BE2C (cell line): Measurements from ENCODE around the gene PDE6B. TPM values are rescaled to one million over a fixed set of nuclear protein-coding genes. Genes with fewer than 3 reads are reported as not detected.
A peak's percentile ranks its signal among the peaks of the same experiment; 100 is the strongest.

Experiments
- DNase-seq: peaks from one replicate; pipeline ENCODE4 v3.0.0-alpha.2; 2020
- H3K27me3 ChIP-seq: fragments of 250-450 bp; sonication (Bioruptor Pico); 2 replicates; pipeline ENCODE4 v1.5.1; 2020; ENCODE audit warnings: mild to moderate bottlenecking
- H3K36me3 ChIP-seq: fragments of 250-450 bp; sonication (Bioruptor Pico); 2 replicates; pipeline ENCODE4 v1.5.1; 2020; ENCODE audit warnings: mild to moderate bottlenecking
- H3K4me1 ChIP-seq: fragments of 250-450 bp; sonication (Bioruptor Pico); 2 replicates; pipeline ENCODE4 v1.5.1; 2020
- H3K4me3 ChIP-seq: 2 replicates; pipeline ENCODE4 v1.5.1; 2011; ENCODE audit warnings: low read depth, low read length
- H3K9me3 ChIP-seq: fragments of 250-450 bp; sonication (Bioruptor Pico); 2 replicates; pipeline ENCODE4 v1.5.1; 2020
- polyA plus RNA-seq: library from polyadenylated mRNA; unstranded; fragments of >200 nt; gene quantifications from one replicate; pipeline ENCODE4 v1.2.1, GENCODE V29; 2012; ENCODE audit warnings: low read depth, missing spikeins; ENCODE audit not compliant: insufficient read length, insufficient read depth
- TF ChIP-seq, protein P1 (sequence below): IDR thresholded peaks from 2 replicates; pipeline ENCODE4 v1.5.1; 2012; ENCODE audit warnings: mild to moderate bottlenecking, low read depth, low read length

Gene PDE6B
- 4.8 TPM for polyA plus RNA-seq

GRCh38 chr4:624705-625590 lies at the start of gene PDE6B:
TSS of gene PDE6B (plus strand) at chr4:625573. CDS start at chr4:625627, 54 bp downstream.
- Histone ChIP-seq H3K36me3 (no peaks in the 10 kb centered on the region), H3K4me3 (no peak within 1 kb of the TSS), H3K27me3 (no peaks in the 10 kb centered on the region), H3K9me3 (peaks cover 7% of the 10 kb centered on the region), H3K4me1 (no peaks in the 10 kb centered on the region)
- DNase-seq = peak; percentile 42
- TF ChIP-seq, protein P1, sequence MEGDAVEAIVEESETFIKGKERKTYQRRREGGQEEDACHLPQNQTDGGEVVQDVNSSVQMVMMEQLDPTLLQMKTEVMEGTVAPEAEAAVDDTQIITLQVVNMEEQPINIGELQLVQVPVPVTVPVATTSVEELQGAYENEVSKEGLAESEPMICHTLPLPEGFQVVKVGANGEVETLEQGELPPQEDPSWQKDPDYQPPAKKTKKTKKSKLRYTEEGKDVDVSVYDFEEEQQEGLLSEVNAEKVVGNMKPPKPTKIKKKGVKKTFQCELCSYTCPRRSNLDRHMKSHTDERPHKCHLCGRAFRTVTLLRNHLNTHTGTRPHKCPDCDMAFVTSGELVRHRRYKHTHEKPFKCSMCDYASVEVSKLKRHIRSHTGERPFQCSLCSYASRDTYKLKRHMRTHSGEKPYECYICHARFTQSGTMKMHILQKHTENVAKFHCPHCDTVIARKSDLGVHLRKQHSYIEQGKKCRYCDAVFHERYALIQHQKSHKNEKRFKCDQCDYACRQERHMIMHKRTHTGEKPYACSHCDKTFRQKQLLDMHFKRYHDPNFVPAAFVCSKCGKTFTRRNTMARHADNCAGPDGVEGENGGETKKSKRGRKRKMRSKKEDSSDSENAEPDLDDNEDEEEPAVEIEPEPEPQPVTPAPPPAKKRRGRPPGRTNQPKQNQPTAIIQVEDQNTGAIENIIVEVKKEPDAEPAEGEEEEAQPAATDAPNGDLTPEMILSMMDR = no peak

GRCh38 chr4:576245-576821 lies 49.0 kb upstream of the PDE6B start, which contains the start of gene TMEM271:
TSS of gene TMEM271 (minus strand) at chr4:576295. CDS start at chr4:576062, 233 bp downstream.
- no peak for DNase-seq
- TF ChIP-seq, protein P1 = no peak
- Histone ChIP-seq H3K9me3 (0 out of 2 replicates have a peak, but pooled peaks cover under 1% of the 10 kb centered on the region), H3K36me3 (no peaks in the 10 kb centered on the region), H3K4me3 (no peak within 1 kb of the TSS), H3K27me3 (peaks cover 23% of the 10 kb centered on the region), H3K4me1 (no peaks in the 10 kb centered on the region)

DNA sequence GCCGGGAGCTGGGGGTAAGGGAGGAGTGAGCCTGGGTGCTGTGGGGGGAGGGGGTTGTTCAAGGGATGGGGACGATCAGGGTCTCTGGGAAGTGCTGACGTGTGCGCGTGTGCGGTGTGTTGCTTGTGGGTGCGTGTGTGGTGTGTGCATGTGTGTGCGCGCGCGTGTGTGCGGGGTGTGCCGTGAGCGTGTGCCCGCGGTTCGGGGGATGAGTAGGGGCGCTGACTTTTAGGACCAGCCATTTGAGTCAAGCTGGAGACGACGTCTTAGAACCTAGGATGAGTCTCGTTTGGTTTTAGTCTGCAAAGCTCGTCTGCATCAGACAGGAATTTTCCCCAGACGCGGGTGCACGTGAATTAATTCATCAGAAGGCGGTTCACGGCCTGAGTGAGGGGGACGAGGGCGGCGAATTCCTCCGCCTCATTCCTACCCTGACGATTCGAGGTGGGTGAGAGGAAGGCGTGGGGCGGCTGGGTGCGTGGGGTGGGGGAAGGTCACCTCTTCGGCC lies 48.3 kb upstream of the PDE6B start:
- H3K4me1 ChIP-seq = no peaks in the 10 kb centered on the region
- H3K4me3 ChIP-seq = no peak overlapping the region
- peaks cover 23% of the 10 kb centered on the region for H3K27me3 ChIP-seq
- TF ChIP-seq, protein P1 = no peak
- DNase-seq = no peak
- peaks cover 3% of the 10 kb centered on the region; the same call in 1 of the 2 replicates for H3K9me3 ChIP-seq
- no peaks in the 10 kb centered on the region for H3K36me3 ChIP-seq

- H3K4me3 ChIP-seq = no peak overlapping the region
- no peak for DNase-seq
Observed at GRCh38 chr4:577499-578450, 47.6 kb upstream of the PDE6B start.

More at GRCh38 chr4:577499-578450, 47.6 kb upstream of the PDE6B start:
- peaks cover 23% of the 10 kb centered on the region for H3K27me3 ChIP-seq
- peaks cover 3% of the 10 kb centered on the region; the same call in 1 of the 2 replicates for H3K9me3 ChIP-seq
- TF ChIP-seq, protein P1 = no peak
- H3K4me1 ChIP-seq = no peaks in the 10 kb centered on the region
- no peaks in the 10 kb centered on the region for H3K36me3 ChIP-seq
